BE2C (cell line): ENCODE results near the gene TYW1. TPM values are rescaled to one million over a fixed set of nuclear protein-coding genes. Genes with fewer than 3 reads are reported as not detected.
A peak's percentile ranks its signal among the peaks of the same experiment; 100 is the strongest.
"Not testable (repeated sequence)": the region's sequence is repeated elsewhere in the genome, so short reads cannot be mapped to it uniquely, and the experiment has no call there.

Experiments
- DNase-seq: peaks from one replicate; pipeline ENCODE4 v3.0.0-alpha.2; 2020
- H3K27me3 ChIP-seq: fragments of 250-450 bp; sonication (Bioruptor Pico); 2 replicates; pipeline ENCODE4 v1.5.1; 2020; ENCODE audit warnings: mild to moderate bottlenecking
- H3K36me3 ChIP-seq: fragments of 250-450 bp; sonication (Bioruptor Pico); 2 replicates; pipeline ENCODE4 v1.5.1; 2020; ENCODE audit warnings: mild to moderate bottlenecking
- H3K4me1 ChIP-seq: fragments of 250-450 bp; sonication (Bioruptor Pico); 2 replicates; pipeline ENCODE4 v1.5.1; 2020
- H3K4me3 ChIP-seq: 2 replicates; pipeline ENCODE4 v1.5.1; 2011; ENCODE audit warnings: low read depth, low read length
- H3K9me3 ChIP-seq: fragments of 250-450 bp; sonication (Bioruptor Pico); 2 replicates; pipeline ENCODE4 v1.5.1; 2020
- polyA plus RNA-seq: library from polyadenylated mRNA; unstranded; fragments of >200 nt; gene quantifications from one replicate; pipeline ENCODE4 v1.2.1, GENCODE V29; 2012; ENCODE audit warnings: low read depth, missing spikeins; ENCODE audit not compliant: insufficient read length, insufficient read depth
- TF ChIP-seq, protein P1 (sequence below): IDR thresholded peaks from 2 replicates; pipeline ENCODE4 v1.5.1; 2012; ENCODE audit warnings: mild to moderate bottlenecking, low read depth, low read length

The TYW1 gene, protein sequence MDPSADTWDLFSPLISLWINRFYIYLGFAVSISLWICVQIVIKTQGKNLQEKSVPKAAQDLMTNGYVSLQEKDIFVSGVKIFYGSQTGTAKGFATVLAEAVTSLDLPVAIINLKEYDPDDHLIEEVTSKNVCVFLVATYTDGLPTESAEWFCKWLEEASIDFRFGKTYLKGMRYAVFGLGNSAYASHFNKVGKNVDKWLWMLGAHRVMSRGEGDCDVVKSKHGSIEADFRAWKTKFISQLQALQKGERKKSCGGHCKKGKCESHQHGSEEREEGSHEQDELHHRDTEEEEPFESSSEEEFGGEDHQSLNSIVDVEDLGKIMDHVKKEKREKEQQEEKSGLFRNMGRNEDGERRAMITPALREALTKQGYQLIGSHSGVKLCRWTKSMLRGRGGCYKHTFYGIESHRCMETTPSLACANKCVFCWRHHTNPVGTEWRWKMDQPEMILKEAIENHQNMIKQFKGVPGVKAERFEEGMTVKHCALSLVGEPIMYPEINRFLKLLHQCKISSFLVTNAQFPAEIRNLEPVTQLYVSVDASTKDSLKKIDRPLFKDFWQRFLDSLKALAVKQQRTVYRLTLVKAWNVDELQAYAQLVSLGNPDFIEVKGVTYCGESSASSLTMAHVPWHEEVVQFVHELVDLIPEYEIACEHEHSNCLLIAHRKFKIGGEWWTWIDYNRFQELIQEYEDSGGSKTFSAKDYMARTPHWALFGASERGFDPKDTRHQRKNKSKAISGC
- 41.1 TPM for polyA plus RNA-seq

DNA sequence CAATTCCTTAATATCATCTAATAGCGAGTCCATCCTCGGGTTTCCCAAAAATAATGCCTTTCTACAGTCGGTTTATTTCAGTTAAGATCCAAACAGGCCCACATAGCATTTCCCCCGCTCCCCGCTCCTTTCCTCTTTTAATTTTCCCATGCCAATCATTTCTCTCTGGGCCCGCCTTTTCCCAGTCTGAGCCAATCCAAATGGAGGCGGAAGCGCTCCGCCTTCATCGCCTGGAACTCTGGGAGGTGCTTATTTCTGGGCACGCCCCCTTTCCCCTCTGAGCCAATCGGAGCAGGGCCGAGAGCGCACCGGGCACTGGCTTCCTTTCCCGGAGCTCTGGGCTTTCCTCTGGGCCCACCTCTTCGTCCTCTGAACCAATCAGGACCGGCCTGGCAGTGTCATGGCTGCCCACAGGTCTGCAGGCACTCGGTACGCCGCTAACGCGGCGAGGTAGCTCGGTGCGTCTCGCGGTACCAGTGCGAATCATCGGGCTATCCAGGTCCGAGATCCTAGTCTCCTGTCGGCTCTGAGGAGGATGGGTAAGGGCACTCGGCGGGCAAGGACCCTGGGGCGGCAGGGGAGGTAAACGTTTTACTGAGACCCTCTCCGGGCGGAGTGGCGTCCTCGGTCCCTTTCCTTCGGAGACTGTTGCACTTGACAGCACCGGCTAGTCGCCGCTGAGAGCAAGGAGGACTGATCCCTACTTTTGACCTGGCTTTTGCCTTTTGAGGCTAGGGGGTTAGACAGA lies at the start of gene TYW1:
Gene TYW1 (plus strand): TSS at position 390 of the 748 bp plus-strand sequence. CDS start 146 bp downstream, at position 536.
- H3K9me3 ChIP-seq, result not testable (repeated sequence)
- DNase-seq, result peak; percentile 98

DNA sequence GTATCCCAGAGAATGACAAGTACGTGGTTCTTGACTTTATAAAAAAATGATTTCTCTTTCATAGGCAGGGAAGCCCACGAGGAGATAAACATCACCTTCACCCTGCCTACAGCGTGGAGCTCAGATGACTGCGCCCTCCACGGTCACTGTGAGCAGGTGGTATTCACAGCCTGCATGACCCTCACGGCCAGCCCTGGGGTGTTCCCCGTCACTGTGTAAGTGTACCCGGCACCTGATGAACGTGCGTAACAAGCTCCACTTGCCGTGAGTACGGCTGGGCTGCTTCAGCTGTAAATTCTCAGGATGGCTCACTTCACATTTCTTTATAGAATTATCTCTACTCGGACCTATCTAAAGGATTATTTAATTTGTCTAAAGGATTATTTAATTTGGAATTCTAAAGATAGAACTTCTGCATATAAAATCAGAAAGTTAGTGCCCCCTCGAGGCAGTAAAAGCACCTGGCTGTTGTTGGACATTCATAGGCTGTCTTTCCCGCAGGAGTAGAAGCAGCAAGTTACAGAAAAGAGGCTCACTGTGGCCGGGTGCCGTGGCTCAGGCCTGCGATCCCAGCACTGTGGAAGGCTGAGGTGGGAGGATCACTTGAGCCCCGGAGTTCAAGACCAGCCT lies 48.0 kb upstream of the TYW1 start:
- no peak for DNase-seq
- H3K36me3 ChIP-seq, result peaks cover 67% of the 10 kb centered on the region

More for the DNA sequence above, at the start of gene TYW1:
- H3K36me3 ChIP-seq, result peaks cover 10% of the 10 kb centered on the region
- peak within 1 kb of the TSS; percentile 90 for H3K4me3 ChIP-seq
- not testable (repeated sequence) for H3K4me1 ChIP-seq, H3K27me3 ChIP-seq

DNA sequence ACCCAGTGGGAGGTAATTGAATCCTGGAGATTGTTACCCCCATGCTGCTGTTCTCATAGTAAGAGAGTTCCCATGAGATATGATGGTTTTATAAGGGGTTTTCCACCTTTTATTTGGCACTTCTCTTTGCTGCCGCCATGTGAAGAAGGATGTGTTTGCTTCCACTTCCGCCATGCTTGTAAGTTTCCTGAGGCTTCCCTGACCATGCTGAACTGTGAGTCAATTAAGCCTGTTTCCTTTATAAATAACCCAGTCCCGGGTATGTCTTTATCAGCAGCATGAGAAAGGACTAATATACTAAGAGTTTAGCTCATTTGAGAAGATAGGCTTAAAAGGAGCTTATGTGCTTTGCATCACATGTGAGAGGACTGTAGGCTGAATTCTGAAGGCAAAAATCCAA lies 46.3 kb upstream of the TYW1 start:
- Histone ChIP-seq H3K4me3 (no peak overlapping the region), H3K36me3 (peaks cover 64% of the 10 kb centered on the region), H3K27me3 (no peaks in the 10 kb centered on the region), H3K9me3 (no peaks in the 10 kb centered on the region), H3K4me1 (no peaks in the 10 kb centered on the region)
- no peak for DNase-seq
- TF ChIP-seq, protein P1, sequence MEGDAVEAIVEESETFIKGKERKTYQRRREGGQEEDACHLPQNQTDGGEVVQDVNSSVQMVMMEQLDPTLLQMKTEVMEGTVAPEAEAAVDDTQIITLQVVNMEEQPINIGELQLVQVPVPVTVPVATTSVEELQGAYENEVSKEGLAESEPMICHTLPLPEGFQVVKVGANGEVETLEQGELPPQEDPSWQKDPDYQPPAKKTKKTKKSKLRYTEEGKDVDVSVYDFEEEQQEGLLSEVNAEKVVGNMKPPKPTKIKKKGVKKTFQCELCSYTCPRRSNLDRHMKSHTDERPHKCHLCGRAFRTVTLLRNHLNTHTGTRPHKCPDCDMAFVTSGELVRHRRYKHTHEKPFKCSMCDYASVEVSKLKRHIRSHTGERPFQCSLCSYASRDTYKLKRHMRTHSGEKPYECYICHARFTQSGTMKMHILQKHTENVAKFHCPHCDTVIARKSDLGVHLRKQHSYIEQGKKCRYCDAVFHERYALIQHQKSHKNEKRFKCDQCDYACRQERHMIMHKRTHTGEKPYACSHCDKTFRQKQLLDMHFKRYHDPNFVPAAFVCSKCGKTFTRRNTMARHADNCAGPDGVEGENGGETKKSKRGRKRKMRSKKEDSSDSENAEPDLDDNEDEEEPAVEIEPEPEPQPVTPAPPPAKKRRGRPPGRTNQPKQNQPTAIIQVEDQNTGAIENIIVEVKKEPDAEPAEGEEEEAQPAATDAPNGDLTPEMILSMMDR, result no peak

More for the DNA sequence above, 48.0 kb upstream of the TYW1 start:
- TF ChIP-seq, protein P1, result peak; percentile 39; the same call in 1 of the 2 replicates
- no peaks in the 10 kb centered on the region for H3K27me3 ChIP-seq
- no peak overlapping the region for H3K4me3 ChIP-seq
- H3K9me3 ChIP-seq, result no peaks in the 10 kb centered on the region
- H3K4me1 ChIP-seq, result no peaks in the 10 kb centered on the region

DNA sequence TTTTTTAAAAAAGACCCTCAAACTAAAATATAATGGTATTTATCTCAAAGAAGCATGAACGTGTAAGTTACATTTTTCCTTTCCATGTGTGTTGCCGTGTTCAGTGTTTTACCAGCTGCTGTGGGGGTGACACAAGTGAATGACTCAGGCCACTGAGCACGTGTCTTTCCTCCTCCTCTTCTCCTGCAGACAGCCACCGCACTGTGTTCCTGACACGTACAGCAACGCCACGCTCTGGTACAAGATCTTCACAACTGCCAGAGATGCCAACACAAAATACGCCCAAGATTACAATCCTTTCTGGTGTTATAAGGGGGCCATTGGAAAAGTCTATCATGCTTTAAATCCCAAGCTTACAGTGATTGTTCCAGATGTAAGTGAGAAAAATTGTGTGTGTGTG lies 45.9 kb upstream of the TYW1 start:
- DNase-seq, result no peak
- Histone ChIP-seq H3K4me1 (no peaks in the 10 kb centered on the region), H3K36me3 (peaks cover 65% of the 10 kb centered on the region), H3K4me3 (no peak overlapping the region), H3K27me3 (no peaks in the 10 kb centered on the region), H3K9me3 (no peaks in the 10 kb centered on the region)
- TF ChIP-seq, protein P1, result no peak

DNA sequence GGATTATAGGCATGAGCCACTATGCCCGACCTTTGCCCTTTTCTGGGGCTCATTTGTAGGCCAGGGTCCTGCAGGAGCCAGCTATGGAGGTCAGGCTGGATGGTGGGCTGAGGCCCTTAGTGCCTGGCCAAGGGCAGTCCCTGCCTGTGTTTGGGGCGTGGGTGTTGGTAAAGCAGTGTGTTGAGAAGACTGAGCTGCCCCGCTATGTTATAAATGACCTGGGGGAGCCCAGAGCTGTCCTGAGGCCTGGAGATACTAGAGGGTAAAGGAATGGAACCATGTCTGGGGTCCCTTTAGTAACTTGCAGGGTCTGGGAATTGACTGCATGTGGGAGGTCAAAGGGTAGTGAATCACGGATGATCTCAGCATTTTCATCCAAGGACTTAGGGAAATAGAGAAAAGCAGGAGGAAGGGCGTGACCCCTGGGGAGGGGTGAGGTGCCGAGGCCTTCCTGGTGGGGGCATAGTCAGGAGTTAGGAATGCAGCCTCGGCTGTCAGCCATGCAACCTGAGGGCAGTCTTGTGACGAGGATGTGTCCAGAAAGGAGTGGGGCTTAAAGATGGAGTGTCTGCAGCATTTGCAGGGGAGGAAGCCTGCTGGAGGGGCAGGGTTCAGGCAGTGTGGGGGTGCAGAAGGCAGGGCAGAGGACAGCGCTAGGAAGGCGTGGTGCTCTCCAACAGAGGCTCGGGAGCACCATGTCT lies 44.1 kb upstream of the TYW1 start:
- H3K36me3 ChIP-seq, result peaks cover 64% of the 10 kb centered on the region
- H3K4me3 ChIP-seq, result no peak overlapping the region
- H3K27me3 ChIP-seq, result no peaks in the 10 kb centered on the region
- no peak for DNase-seq
- no peaks in the 10 kb centered on the region for H3K9me3 ChIP-seq
- no peaks in the 10 kb centered on the region for H3K4me1 ChIP-seq
- TF ChIP-seq, protein P1, result no peak

DNA sequence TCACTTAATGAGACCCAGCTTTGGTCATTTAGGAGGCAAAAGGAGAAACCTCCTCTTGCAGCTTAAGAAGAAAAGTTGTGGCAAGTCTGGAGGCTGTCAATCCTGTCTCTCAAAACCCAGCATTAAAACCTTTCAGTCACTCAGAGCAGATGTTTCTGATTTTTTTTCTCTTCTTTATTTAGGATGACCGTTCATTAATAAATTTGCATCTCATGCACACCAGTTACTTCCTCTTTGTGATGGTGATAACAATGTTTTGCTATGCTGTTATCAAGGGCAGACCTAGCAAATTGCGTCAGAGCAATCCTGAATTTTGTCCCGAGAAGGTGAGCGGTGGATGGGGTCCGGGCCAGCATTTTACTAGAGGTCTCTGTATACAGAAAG lies 43.6 kb upstream of the TYW1 start:
- peaks cover 66% of the 10 kb centered on the region for H3K36me3 ChIP-seq
- no peak for DNase-seq
- H3K27me3 ChIP-seq, result no peaks in the 10 kb centered on the region

More for the DNA sequence above, 43.6 kb upstream of the TYW1 start:
- no peak overlapping the region for H3K4me3 ChIP-seq
- H3K4me1 ChIP-seq, result no peaks in the 10 kb centered on the region
- no peaks in the 10 kb centered on the region for H3K9me3 ChIP-seq
- TF ChIP-seq, protein P1, result no peak
